GM12878 (cell line): ENCODE measurements around the gene PRG3.
"Not testable (repeated sequence)": the region's sequence is repeated elsewhere in the genome, so short reads cannot be mapped to it uniquely, and the experiment has no call there.

ENCODE experiments used
- CHD2 ChIP-seq: IDR thresholded peaks from 2 replicates; pipeline ENCODE4 v1.6.1; 2011; ENCODE audit warnings: low read depth, low read length, improper control_type of control experiment, borderline replicate concordance
- CHD4 ChIP-seq: fragments of 200-600 bp; sonication (generic); IDR thresholded peaks from 2 replicates; pipeline ENCODE4 v1.6.1; 2016; ENCODE audit warnings: mild to moderate bottlenecking
- ESRRA ChIP-seq: IDR thresholded peaks from 2 replicates; pipeline ENCODE4 v1.6.1; 2012; ENCODE audit warnings: mild to moderate bottlenecking, low read length, improper control_type of control experiment
- HCFC1 ChIP-seq: fragments of 150-350 bp; IDR thresholded peaks from 2 replicates; pipeline ENCODE4 v1.6.1; 2014; ENCODE audit warnings: low read length
- NR2F1 ChIP-seq: fragments of 450-650 bp; conservative IDR thresholded peaks from 2 replicates; pipeline ENCODE4 v1.6.1; 2017; ENCODE audit warnings: mild to moderate bottlenecking
- POLR2AphosphoS2 ChIP-seq: IDR thresholded peaks from 2 replicates; pipeline ENCODE4 v1.6.1; 2011; ENCODE audit warnings: low read depth, mild to moderate bottlenecking, low read length, improper control_type of control experiment, moderate library complexity
- TF ChIP-seq, protein P1 (sequence below), 3 experiments: IDR thresholded peaks in 2 of 3; conservative IDR thresholded peaks in 1 of 3; 2 replicates each; pipeline ENCODE4 v1.5.1; 2011; ENCODE audit warnings: low read depth in 3 of 3, low read length in 3 of 3, mild to moderate bottlenecking in 3 of 3, control low read depth in 2 of 3, moderate library complexity in 2 of 3, inconsistent platforms in 1 of 3, mixed read lengths in 1 of 3; ENCODE audit not compliant: control insufficient read depth in 2 of 3, insufficient read depth in 1 of 3; ENCODE audit errors: extremely low read depth in 1 of 3
- TF ChIP-seq, protein P2 (sequence below): IDR thresholded peaks from 2 replicates; pipeline ENCODE4 v1.6.1; 2012; ENCODE audit warnings: low read depth, low read length, improper control_type of control experiment

DNA sequence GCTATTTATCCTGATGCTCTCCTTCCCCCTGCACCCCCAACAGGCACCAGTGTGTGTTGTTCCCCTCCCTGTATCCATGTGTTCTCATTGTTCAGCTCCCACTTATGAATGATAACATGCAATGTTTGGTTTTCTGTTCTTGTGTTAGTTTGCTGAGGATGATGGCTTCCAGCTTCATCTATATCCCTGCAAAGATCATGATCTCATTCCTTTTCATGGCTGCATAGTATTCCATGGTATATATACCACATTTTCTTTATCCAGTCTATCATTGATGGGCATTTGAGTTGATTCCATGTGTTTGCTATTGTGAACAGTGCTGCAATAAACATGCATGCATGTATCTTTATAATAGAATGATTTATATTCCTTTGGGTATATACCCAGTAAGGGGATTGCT lies 19.5 kb downstream of the PRG3 start:
- TF ChIP-seq, protein P1, sequence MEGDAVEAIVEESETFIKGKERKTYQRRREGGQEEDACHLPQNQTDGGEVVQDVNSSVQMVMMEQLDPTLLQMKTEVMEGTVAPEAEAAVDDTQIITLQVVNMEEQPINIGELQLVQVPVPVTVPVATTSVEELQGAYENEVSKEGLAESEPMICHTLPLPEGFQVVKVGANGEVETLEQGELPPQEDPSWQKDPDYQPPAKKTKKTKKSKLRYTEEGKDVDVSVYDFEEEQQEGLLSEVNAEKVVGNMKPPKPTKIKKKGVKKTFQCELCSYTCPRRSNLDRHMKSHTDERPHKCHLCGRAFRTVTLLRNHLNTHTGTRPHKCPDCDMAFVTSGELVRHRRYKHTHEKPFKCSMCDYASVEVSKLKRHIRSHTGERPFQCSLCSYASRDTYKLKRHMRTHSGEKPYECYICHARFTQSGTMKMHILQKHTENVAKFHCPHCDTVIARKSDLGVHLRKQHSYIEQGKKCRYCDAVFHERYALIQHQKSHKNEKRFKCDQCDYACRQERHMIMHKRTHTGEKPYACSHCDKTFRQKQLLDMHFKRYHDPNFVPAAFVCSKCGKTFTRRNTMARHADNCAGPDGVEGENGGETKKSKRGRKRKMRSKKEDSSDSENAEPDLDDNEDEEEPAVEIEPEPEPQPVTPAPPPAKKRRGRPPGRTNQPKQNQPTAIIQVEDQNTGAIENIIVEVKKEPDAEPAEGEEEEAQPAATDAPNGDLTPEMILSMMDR (IDR thresholded peaks at IDR 0.05 in 2 of 3, conservative IDR thresholded peaks at IDR 0.05 in 1 of 3; ENCODE audit: control insufficient read depth in 2 of 3, extremely low read depth in 1 of 3, insufficient read depth in 1 of 3, low read depth in 3 of 3, low read length in 3 of 3): not testable (repeated sequence)
- TF ChIP-seq CHD2, HCFC1, NR2F1, ESRRA, POLR2AphosphoS2, CHD4: not testable (repeated sequence)
- TF ChIP-seq, protein P2, sequence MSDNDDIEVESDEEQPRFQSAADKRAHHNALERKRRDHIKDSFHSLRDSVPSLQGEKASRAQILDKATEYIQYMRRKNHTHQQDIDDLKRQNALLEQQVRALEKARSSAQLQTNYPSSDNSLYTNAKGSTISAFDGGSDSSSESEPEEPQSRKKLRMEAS: not testable (repeated sequence)
